GM19397 (cell line): ENCODE data around the gene ECI1.
"Not testable (repeated sequence)": the region's sequence is repeated elsewhere in the genome, so short reads cannot be mapped to it uniquely, and the experiment has no call there.

Source experiments
- ATAC-seq: cut with Tn5 transposase; IDR thresholded peaks from one replicate; pipeline ENCODE4 v1.9.1; 2021; ENCODE audit warnings: mild to moderate bottlenecking, moderate library complexity; ENCODE audit not compliant: unreplicated experiment

Gene ECI1

DNA sequence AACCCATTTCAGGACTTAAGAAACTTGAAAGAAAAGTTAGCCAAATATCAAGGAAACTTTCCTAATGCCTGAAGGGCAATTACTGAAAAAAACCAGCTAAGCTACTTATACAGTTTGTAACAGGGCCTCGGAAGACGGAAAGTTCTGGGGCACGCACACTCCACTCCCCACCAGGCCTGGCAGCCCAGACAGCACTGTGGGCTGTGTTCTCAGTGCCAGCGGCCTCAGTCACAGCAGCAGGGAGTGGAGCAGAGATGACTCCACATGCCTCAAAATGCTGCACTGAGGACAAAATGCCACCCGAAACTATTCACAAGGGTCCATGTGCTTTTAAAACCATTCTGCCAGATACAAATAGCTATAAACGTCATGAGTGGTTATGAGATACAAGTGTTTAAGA lies 6.3 kb upstream of the ECI1 start:
- no peak for ATAC-seq

DNA sequence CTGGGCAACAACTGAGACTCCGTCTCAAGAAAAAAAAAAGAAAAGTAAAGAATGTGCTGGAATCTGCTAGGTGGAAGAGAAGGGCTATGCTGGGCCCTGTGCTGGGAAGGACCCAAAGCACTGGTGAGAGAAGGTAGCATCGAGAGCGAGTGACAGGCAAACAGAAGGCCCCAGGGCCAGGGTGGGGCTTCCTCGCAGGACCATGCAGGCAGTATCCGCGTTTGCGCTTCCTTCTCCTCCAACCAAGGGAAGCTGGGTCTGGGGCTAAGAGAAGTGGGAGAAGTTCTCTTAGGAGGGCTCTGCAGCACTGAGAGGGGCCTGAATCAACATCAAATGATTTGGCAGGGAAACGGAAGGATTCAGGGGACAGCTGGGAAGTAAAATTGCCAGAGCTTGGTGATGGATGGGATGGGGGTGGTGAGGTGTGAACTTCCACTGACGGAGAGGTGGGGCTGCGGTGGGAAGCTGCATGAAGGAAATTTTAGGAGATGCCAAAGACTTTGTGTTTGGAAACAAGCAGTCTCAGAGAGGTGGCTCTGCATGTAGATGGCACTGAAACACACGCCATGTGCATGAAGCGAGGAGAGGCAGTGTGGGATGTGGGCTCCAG lies 5.2 kb upstream of the ECI1 start:
- no peak for ATAC-seq

DNA sequence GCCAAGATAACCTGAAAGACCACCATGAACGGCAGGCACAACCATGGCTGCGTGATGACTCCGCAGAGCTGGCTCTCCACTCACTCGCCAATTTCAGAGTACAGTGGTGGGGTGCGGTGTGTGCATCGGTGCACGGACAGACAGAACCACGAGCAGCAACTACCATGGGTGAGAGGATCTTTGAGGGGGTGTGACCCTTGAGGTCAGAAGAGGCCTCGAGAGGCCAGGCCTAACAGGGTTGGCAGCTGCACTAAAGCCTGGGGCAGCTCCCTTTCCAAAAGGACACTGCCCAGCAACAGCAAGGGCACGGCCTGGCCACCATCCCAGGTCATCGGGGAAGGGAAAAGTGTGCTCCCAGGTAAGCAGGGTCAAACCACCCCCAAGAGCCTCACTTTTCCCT lies 1.9 kb upstream of the ECI1 start:
- no peak for ATAC-seq

DNA sequence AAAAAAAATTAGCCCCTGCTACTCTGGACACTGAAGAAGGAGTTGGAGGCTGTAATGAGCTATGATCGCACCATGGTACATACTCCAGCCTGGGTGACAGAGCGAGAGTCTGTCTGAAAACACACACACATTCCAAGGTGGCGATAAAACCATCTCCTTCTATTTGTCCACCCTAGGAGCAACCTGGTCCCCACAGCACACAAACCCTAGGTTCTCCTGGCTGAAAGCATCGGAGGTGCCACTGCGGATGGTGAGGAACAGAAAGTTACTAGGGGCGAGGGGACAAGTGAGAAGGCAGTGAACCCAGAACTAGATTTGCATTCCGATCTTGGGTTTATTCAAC lies 1.4 kb upstream of the ECI1 start:
- no peak for ATAC-seq

DNA sequence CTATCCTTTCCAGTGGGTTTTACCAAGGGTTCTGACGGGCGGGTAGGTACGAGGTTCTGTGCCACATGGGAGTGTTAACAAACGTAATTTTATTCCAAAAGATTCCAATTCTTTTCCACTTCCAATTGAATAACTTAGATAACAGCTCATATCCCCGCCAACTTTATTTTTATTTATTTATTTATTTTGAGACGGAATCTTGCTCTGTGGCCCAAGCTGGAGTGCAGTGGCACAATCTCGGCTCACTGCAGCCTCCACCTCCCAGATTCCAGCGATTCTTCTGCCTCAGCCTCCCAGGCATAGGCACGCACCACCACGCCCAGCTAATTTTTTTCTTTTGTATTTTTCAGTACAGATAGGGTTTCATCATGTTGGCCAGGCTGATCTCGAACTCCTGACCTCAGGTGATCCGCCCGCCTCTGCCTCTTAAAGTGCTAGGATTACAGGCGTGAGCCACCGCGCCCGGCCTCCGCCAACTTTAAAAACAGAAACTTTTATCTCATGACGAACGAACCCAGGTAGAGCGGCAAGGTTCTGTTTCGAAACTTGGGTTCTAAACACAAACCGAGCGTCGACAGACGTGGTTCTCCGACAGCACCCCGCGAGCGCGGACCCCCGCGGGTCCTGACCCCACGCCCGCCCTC lies 613 bp downstream of the ECI1 start:
- no peak for ATAC-seq

DNA sequence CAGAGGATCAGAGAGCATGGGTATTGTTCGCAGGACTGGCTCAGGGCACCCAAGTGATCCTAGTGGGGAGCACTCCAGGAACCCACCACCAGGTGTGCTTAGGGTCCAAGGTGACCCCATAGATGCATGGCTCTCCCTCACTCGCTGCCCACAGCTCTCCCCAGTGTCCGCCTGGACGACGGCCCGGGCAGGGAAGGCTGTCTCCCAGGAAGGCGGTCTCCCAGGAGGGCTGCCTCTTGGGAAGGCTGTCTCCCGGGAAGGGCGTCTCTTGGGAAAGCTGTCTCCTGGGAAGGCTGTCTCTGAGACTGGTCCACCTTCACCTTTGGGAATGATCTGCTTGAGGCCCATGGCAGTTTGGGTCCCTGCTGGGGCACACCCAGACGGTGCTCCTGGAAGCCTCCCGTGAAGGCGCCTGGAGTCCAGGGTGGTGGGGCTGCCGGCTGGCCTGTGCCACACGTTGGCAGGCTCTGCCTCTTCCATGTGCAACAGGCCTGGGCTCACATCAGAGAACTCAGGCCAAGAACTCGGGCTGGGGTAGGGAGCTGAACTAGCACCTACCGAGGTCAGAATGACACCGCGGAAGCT lies 5.0 kb downstream of the ECI1 start:
- no peak for ATAC-seq

DNA sequence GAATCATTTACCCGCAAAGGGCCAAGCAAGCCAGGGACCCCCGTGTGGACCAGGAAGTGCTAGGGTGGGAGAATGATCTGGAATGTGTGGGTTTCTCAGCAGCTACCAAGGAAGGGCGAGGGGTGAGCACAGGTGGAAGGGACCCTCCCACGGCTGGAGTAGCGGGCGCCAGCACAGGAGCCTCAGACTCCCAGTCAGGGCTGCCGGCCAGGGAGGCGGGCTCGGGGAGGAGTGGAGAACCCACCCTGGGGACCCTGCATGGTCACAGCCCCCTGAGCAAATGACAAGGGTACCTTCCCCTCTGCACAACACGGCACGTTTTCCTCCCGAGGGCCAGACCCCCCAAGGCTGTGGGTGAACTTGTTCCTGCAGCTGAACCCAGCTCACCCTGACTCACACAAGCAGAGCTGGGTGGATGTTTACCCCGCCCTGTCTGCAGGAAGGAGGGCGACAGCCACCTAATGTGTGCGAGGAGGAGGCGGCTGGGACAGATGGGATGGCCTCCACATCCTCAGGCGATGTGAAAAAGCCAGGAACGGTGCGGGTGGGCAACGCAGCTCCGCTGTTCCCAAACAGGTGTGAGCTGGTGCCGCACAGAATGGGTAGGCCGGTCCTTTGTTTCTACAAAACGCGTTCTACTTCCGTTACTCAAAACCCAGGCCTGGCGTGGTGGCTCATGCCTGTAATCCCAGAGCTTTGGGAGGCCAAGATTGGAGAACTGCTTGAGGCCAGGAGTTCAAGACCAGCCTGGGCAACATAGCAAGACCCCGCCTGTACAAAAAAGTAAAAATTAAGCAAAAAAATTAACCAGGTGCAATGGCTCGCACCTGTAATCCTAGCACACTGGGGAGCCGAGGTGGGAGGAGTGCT lies 6.2 kb downstream of the ECI1 start:
- no peak for ATAC-seq

- ATAC-seq = no peak
These were observed 7.1 kb downstream of the ECI1 start for GRCh38 chr16:2244301-2244700.

- ATAC-seq = no peak
These were observed 7.6 kb downstream of the ECI1 start for GRCh38 chr16:2243781-2244180.

DNA sequence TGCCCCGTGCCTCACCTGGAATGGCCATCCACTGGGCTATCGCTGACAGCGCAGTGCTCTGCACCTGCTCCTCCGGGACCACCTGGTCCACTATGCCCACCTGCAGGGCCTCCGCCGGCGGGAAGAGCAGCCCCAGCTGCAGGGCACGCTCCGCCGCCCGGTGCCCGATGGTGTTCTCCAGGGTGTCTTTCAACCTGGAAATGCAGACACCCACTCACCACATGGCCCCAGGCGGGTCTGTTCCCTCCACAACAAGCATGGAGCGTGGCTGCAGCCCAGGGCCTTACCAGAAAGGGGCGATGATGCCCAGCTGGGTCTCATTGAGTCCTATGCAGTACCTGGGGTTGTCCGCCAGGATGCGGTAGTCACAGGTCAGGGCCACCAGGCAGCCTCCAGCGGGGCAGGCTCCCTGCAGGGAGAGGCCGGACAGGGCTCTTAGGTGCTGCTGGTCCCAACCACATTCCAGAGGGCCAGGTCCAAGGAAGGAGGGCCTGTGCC lies 8.3 kb downstream of the ECI1 start:
- no peak for ATAC-seq

GRCh38 chr16:2242598-2242997 lies 8.8 kb downstream of the ECI1 start:
- no peak for ATAC-seq

- ATAC-seq = not testable (repeated sequence)
These were observed 11.1 kb downstream of the ECI1 start for GRCh38 chr16:2240331-2240730.

DNA sequence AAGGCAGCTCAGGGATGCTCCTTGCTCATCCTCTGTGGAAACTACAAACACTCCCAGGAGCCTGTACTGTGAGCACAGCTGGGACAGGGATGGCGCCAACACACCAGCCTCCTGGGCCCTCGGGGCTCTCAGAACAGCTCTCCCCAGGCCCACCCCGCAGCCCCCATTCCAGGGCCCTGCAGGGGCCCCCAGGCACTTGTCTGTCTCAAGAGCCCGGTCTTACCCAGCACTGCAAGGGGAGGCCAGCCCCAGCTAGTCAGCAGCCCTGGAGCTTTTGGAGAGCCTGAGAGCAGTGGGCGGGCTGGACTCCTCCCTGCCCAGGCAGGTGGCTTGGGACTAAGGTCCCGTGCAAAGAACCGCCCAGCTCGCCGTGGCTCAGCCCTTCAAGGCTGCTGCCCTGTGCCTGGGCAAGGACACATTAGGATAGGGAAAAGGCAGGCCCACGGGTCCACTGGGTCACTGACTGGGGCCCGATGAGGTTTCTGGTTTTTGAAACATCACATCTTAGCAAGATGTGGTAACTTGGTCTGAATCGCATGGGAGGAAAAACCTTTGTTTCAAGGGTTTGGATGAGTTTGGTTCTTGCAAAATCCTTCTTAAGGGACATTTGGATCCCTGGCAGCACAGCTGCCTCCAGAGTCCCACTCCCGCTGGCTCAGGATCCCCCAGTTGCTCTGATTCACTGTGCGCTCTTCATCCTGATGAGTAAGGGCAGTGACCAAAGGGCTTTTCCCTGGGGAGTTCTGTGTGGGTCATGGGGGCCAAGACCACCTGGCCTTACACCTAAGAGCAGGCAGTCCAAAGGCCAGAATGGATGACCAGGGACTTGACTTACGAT lies 12.3 kb downstream of the ECI1 start:
- ATAC-seq = no peak

- no peak for ATAC-seq
These were observed 13.1 kb downstream of the ECI1 start for GRCh38 chr16:2238150-2238837.

DNA sequence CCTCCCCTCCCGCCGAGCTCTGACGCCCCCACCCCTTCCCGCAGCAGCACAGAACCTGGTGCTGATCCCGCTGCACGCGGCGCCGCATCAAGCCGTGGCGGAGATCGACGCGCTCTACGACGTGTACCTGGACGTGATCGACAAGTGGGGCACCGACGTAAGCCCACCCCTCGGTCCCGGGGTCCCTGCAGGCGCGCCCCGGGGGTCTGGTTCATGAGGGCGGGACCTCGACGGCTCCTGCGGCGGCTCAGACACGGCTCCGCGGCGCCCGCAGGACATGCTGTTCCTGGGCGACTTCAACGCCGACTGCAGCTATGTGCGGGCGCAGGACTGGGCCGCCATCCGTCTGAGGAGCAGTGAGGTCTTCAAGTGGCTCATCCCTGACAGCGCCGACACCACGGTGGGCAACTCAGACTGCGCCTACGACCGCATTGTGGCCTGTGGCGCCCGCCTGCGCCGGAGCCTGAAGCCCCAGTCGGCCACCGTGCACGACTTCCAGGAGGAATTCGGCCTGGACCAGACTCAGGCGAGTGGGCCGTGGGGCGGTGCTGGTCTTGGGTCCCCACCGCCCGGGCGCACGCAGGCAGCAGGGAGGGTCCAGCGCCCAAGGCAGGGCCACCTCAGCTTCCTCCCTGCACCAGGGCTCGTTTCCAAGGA lies 13.8 kb downstream of the ECI1 start:
- ATAC-seq = no peak

- ATAC-seq = no peak
These were observed 14.3 kb downstream of the ECI1 start for GRCh38 chr16:2237102-2237482.

- no peak for ATAC-seq
These were observed 14.9 kb downstream of the ECI1 start, which contains the start of gene DNASE1L2 for GRCh38 chr16:2236337-2237101. DNASE1L2 (plus strand) TSS chr16:2236444; CDS start chr16:2236817, 373 bp downstream.

DNA sequence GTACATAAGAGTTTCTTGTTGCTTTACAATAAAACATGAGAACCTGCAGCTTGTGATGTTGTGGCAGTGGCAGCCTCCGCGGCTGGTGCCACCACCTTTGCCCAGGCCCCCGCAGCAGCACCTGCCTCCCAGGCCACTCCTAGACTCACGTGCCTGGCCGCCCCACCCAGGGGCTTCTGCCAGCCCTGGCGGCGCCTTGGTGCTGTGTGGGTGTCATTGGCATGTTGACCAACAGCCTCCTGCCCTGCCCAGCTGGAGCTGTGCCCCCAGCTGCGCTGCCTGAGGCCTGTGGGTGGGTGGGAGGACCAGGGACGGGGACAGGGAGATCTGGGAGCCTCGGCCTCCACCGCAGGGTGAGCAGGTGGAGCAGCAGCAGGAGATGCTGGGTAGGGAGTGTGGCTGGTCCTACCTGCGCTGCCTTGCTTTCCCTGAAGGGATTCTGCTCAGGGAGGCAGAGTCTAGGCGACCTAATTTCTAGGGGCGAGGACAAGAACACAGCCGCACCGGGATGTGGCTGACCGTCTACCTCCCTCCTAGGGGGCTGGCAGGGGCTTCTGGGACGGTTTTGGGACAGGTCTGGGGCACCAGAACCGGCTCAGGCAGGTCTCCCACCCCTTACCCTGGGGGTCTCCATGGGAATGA lies 15.6 kb downstream of the ECI1 start:
- no peak for ATAC-seq
